HUES64 (cell line): Measurements from ENCODE around the gene CNTN4.
"Not testable (repeated sequence)": the region's sequence is repeated elsewhere in the genome, so short reads cannot be mapped to it uniquely, and the experiment has no call there.

Source experiments
- H3K27ac ChIP-seq: 2 replicates; pipeline ENCODE4 v1.7.0; 2013; ENCODE audit warnings: low read depth, low read length, inconsistent platforms
- H3K27me3 ChIP-seq: 2 replicates; pipeline ENCODE4 v1.6.1; 2013; ENCODE audit warnings: mild to moderate bottlenecking, low read length; ENCODE audit not compliant: insufficient read depth
- H3K36me3 ChIP-seq: 2 replicates; pipeline ENCODE4 v1.6.1; 2013; ENCODE audit warnings: mild to moderate bottlenecking, low read length; ENCODE audit not compliant: insufficient read depth
- H3K4me1 ChIP-seq: 2 replicates; pipeline ENCODE4 v1.6.1; 2013; ENCODE audit warnings: mild to moderate bottlenecking, low read length, moderate library complexity; ENCODE audit not compliant: insufficient read depth
- H3K4me3 ChIP-seq: 2 replicates; pipeline ENCODE4 v1.5.1; 2013; ENCODE audit warnings: mild to moderate bottlenecking, low read length, moderate library complexity
- H3K9ac ChIP-seq: 2 replicates; pipeline ENCODE4 v1.6.1; 2013; ENCODE audit warnings: mild to moderate bottlenecking, low read depth, low read length
- H3K9me3 ChIP-seq: 2 replicates; pipeline ENCODE4 v1.6.1; 2013; ENCODE audit warnings: low read depth, low read length; ENCODE audit not compliant: insufficient read depth
- WGBS: fragments of 150-250, 120-280 bp; methylation state at CpG from one replicate; pipeline ENCODE4 v1.1.7; 2013; ENCODE audit warnings: missing lambda C conversion rate; 5-methylcytosine and 5-hydroxymethylcytosine counted together

CNTN4 gene

GRCh38 chr3:2517500-2518172 is 419.0 kb downstream of the CNTN4 start:
- H3K36me3 ChIP-seq = no peaks in the 10 kb centered on the region
- WGBS = 96% methylated on average over 4 of the region's 5 CpGs
- no peak overlapping the region for H3K9ac ChIP-seq
- H3K4me1 ChIP-seq = peaks cover 8% of the 10 kb centered on the region; the same call in 1 of the 2 replicates
- no peak overlapping the region for H3K27ac ChIP-seq
- 0 out of 2 replicates have a peak, but pooled peaks cover 3% of the 10 kb centered on the region for H3K9me3 ChIP-seq
- no peaks in the 10 kb centered on the region for H3K27me3 ChIP-seq
- H3K4me3 ChIP-seq = no peak overlapping the region

- 84% methylated on average over 2 of the region's 2 CpGs for WGBS
- peaks cover 7% of the 10 kb centered on the region; the same call in 1 of the 2 replicates for H3K4me1 ChIP-seq
These were observed 424.7 kb downstream of the CNTN4 start for GRCh38 chr3:2523281-2523836.

GRCh38 chr3:2525968-2526367 is 427.3 kb downstream of the CNTN4 start:
- Histone ChIP-seq H3K4me1 (peaks cover 7% of the 10 kb centered on the region; the same call in 1 of the 2 replicates), H3K27me3 (no peaks in the 10 kb centered on the region), H3K36me3 (no peaks in the 10 kb centered on the region), H3K9me3 (no peaks in the 10 kb centered on the region), H3K4me3 (no peak overlapping the region), H3K27ac (no peak overlapping the region), H3K9ac (no peak overlapping the region)
- 96% methylated on average over 2 of the region's 2 CpGs for whole genome bisulfite sequencing

More at GRCh38 chr3:2523281-2523836, 424.7 kb downstream of the CNTN4 start:
- Histone ChIP-seq H3K27me3 (no peaks in the 10 kb centered on the region), H3K4me3 (no peak overlapping the region), H3K36me3 (no peaks in the 10 kb centered on the region), H3K9me3 (0 out of 2 replicates have a peak, but pooled peaks cover 3% of the 10 kb centered on the region), H3K9ac (no peak overlapping the region), H3K27ac (no peak overlapping the region)

GRCh38 chr3:2526926-2527325 is 428.3 kb downstream of the CNTN4 start:
- no peaks in the 10 kb centered on the region for H3K27me3 ChIP-seq
- H3K4me1 ChIP-seq = peaks cover 7% of the 10 kb centered on the region; the same call in 1 of the 2 replicates
- H3K9ac ChIP-seq = no peak overlapping the region
- WGBS = 77% methylated on average over 1 of the region's 1 CpG
- H3K27ac ChIP-seq = no peak overlapping the region
- no peaks in the 10 kb centered on the region for H3K36me3 ChIP-seq
- no peak overlapping the region for H3K4me3 ChIP-seq
- no peaks in the 10 kb centered on the region for H3K9me3 ChIP-seq

GRCh38 chr3:2527328-2527727 is 428.7 kb downstream of the CNTN4 start:
- not testable (repeated sequence) for H3K9ac ChIP-seq, H3K4me3 ChIP-seq, H3K9me3 ChIP-seq, H3K36me3 ChIP-seq, H3K27me3 ChIP-seq, H3K27ac ChIP-seq, H3K4me1 ChIP-seq
- WGBS = 72% methylated on average over 8 of the region's 8 CpGs

- not testable (repeated sequence) for H3K4me3 ChIP-seq, H3K9me3 ChIP-seq, H3K27me3 ChIP-seq, H3K36me3 ChIP-seq, H3K9ac ChIP-seq, H3K27ac ChIP-seq, H3K4me1 ChIP-seq
- WGBS = 96% methylated on average over 3 of the region's 6 CpGs
These were observed 436.1 kb downstream of the CNTN4 start for GRCh38 chr3:2534767-2535166.

GRCh38 chr3:2535206-2535605 is 436.5 kb downstream of the CNTN4 start:
- no peak overlapping the region for H3K4me3 ChIP-seq
- no peak overlapping the region for H3K9ac ChIP-seq
- H3K4me1 ChIP-seq = no peaks in the 10 kb centered on the region
- H3K36me3 ChIP-seq = no peaks in the 10 kb centered on the region
- H3K27me3 ChIP-seq = no peaks in the 10 kb centered on the region
- 100% methylated on average over 1 of the region's 1 CpG for WGBS
- no peaks in the 10 kb centered on the region for H3K9me3 ChIP-seq
- H3K27ac ChIP-seq = no peak overlapping the region

- Histone ChIP-seq H3K9me3 (no peaks in the 10 kb centered on the region), H3K4me1 (no peaks in the 10 kb centered on the region), H3K9ac (no peak overlapping the region), H3K36me3 (no peaks in the 10 kb centered on the region), H3K4me3 (no peak overlapping the region), H3K27ac (no peak overlapping the region), H3K27me3 (no peaks in the 10 kb centered on the region)
- no CpG with 5 or more reads among the region's 2 CpGs for WGBS
These were observed 437.9 kb downstream of the CNTN4 start for GRCh38 chr3:2536575-2536974.

GRCh38 chr3:2540115-2540514 is 441.4 kb downstream of the CNTN4 start:
- H3K4me1 ChIP-seq = no peaks in the 10 kb centered on the region
- no peak overlapping the region for H3K4me3 ChIP-seq
- H3K9ac ChIP-seq = no peak overlapping the region
- H3K36me3 ChIP-seq = no peaks in the 10 kb centered on the region
- no peaks in the 10 kb centered on the region for H3K27me3 ChIP-seq
- no peak overlapping the region for H3K27ac ChIP-seq
- no peaks in the 10 kb centered on the region for H3K9me3 ChIP-seq
- 91% methylated on average over 5 of the region's 5 CpGs for WGBS

GRCh38 chr3:2543247-2543646 is 444.6 kb downstream of the CNTN4 start:
- H3K36me3 ChIP-seq = no peaks in the 10 kb centered on the region
- no peaks in the 10 kb centered on the region for H3K27me3 ChIP-seq
- H3K27ac ChIP-seq = no peak overlapping the region
- WGBS = 90% methylated on average over 3 of the region's 3 CpGs
- no peak overlapping the region for H3K4me3 ChIP-seq
- no peak overlapping the region for H3K9ac ChIP-seq
- no peaks in the 10 kb centered on the region for H3K4me1 ChIP-seq
- H3K9me3 ChIP-seq = no peaks in the 10 kb centered on the region

GRCh38 chr3:2544212-2544611 is 445.5 kb downstream of the CNTN4 start:
- H3K27me3 ChIP-seq = no peaks in the 10 kb centered on the region
- 100% methylated on average over 2 of the region's 2 CpGs for WGBS
- H3K9me3 ChIP-seq = no peaks in the 10 kb centered on the region
- no peak overlapping the region for H3K27ac ChIP-seq
- no peaks in the 10 kb centered on the region for H3K36me3 ChIP-seq
- H3K9ac ChIP-seq = no peak overlapping the region
- H3K4me3 ChIP-seq = no peak overlapping the region
- no peaks in the 10 kb centered on the region for H3K4me1 ChIP-seq
